H9 (cell line): Measurements from ENCODE around the gene PRKCA. TPM values are rescaled to one million over a fixed set of nuclear protein-coding genes. Genes with fewer than 3 reads are reported as not detected.

ENCODE experiments used
- DNase-seq: peaks from one replicate; pipeline ENCODE4 v3.0.0-alpha.2; 2017
- H2AFZ ChIP-seq: one replicate; pipeline ENCODE4 v1.6.1; 2013; ENCODE audit warnings: mild to moderate bottlenecking, low read length, control low read depth, moderate library complexity
- H2AK5ac ChIP-seq: 2 replicates; pipeline ENCODE4 v1.6.1; 2013; ENCODE audit warnings: low read length, control low read depth, mixed read lengths; ENCODE audit not compliant: insufficient read length
- H2BK120ac ChIP-seq: one replicate; pipeline ENCODE4 v1.6.1; 2013; ENCODE audit warnings: low read depth, mild to moderate bottlenecking, low read length, control low read depth, inconsistent platforms; ENCODE audit not compliant: poor library complexity, severe bottlenecking
- H2BK12ac ChIP-seq: 2 replicates; pipeline ENCODE4 v1.6.1; 2013; ENCODE audit warnings: low read length, control low read depth, mixed read lengths, low read depth; ENCODE audit not compliant: insufficient read length
- H2BK15ac ChIP-seq: 2 replicates; pipeline ENCODE4 v1.6.1; 2013; ENCODE audit warnings: low read depth, low read length, control low read depth
- H2BK20ac ChIP-seq: one replicate; pipeline ENCODE4 v1.6.1; 2013; ENCODE audit warnings: low read depth, mild to moderate bottlenecking, low read length, control low read depth, inconsistent platforms; ENCODE audit not compliant: poor library complexity, severe bottlenecking
- H2BK5ac ChIP-seq: 2 replicates; pipeline ENCODE4 v1.6.1; 2013; ENCODE audit warnings: low read length, control low read depth, mixed read lengths; ENCODE audit not compliant: insufficient read length
- H3K14ac ChIP-seq: 2 replicates; pipeline ENCODE4 v1.6.1; 2013; ENCODE audit warnings: low read length, control low read depth; ENCODE audit not compliant: insufficient read depth
- H3K18ac ChIP-seq: 2 replicates; pipeline ENCODE4 v1.6.1; 2013; ENCODE audit warnings: low read depth, mild to moderate bottlenecking, mixed read lengths, low read length, control low read depth; ENCODE audit not compliant: insufficient read length
- H3K23ac ChIP-seq: 2 replicates; pipeline ENCODE4 v1.6.1; 2013; ENCODE audit warnings: low read length, control low read depth, mixed read lengths, low read depth; ENCODE audit not compliant: insufficient read length
- H3K23me2 ChIP-seq: 2 replicates; pipeline ENCODE4 v1.6.1; 2013; ENCODE audit warnings: low read depth, mild to moderate bottlenecking, mixed read lengths, low read length, control low read depth; ENCODE audit not compliant: insufficient read length, poor library complexity, severe bottlenecking
- H3K27ac ChIP-seq: 2 replicates; pipeline ENCODE4 v1.5.1; 2013; ENCODE audit warnings: low read length, control low read depth, mixed read lengths, low read depth; ENCODE audit not compliant: insufficient read length
- H3K27me3 ChIP-seq: 2 replicates; pipeline ENCODE4 v1.6.1; 2013; ENCODE audit warnings: low read length, control low read depth, inconsistent platforms; ENCODE audit not compliant: insufficient read depth
- H3K4ac ChIP-seq: 2 replicates; pipeline ENCODE4 v1.6.1; 2013; ENCODE audit warnings: low read depth, mild to moderate bottlenecking, control low read depth, inconsistent platforms, low read length, moderate library complexity
- H3K4me1 ChIP-seq: 2 replicates; pipeline ENCODE4 v1.6.1; 2013; ENCODE audit warnings: low read length, control low read depth, inconsistent platforms; ENCODE audit not compliant: insufficient read depth
- H3K4me2 ChIP-seq: 2 replicates; pipeline ENCODE4 v1.6.1; 2013; ENCODE audit warnings: low read length, control low read depth, mixed read lengths; ENCODE audit not compliant: insufficient read length, insufficient read depth
- H3K56ac ChIP-seq: 2 replicates; pipeline ENCODE4 v1.6.1; 2013; ENCODE audit warnings: low read depth, mild to moderate bottlenecking, mixed read lengths, low read length, control low read depth; ENCODE audit not compliant: insufficient read length
- H3K79me1 ChIP-seq: 2 replicates; pipeline ENCODE4 v1.6.1; 2013; ENCODE audit warnings: low read depth, mild to moderate bottlenecking, moderate library complexity, low read length, control low read depth, inconsistent platforms; ENCODE audit not compliant: insufficient read depth, poor library complexity, severe bottlenecking
- H3K79me2 ChIP-seq: 2 replicates; pipeline ENCODE4 v1.6.1; 2013; ENCODE audit warnings: low read length, control low read depth, inconsistent platforms; ENCODE audit not compliant: insufficient read depth
- H3K9ac ChIP-seq: 2 replicates; pipeline ENCODE4 v1.6.1; 2013; ENCODE audit warnings: low read length, control low read depth, mixed read lengths; ENCODE audit not compliant: insufficient read length; ENCODE audit errors: extremely low read depth
- H3K9me3 ChIP-seq: one replicate; pipeline ENCODE4 v1.6.1; 2013; ENCODE audit warnings: low read depth, low read length, inconsistent platforms; ENCODE audit not compliant: control insufficient read depth
- H3T11ph ChIP-seq: one replicate; pipeline ENCODE4 v1.6.1; 2013; ENCODE audit warnings: mild to moderate bottlenecking, low read length, control low read depth, inconsistent platforms
- H4K20me1 ChIP-seq: one replicate; pipeline ENCODE4 v1.6.1; 2013; ENCODE audit not compliant: control insufficient read depth, insufficient read length, insufficient read depth
- H4K5ac ChIP-seq: 2 replicates; pipeline ENCODE4 v1.6.1; 2013; ENCODE audit warnings: low read depth, mild to moderate bottlenecking, mixed read lengths, low read length, control low read depth; ENCODE audit not compliant: insufficient read length
- H4K8ac ChIP-seq: replicated peaks from 2 replicates; pipeline ENCODE4 v1.6.1; 2013; ENCODE audit warnings: low read length, control low read depth, mixed read lengths, low read depth; ENCODE audit not compliant: insufficient read length
- H4K91ac ChIP-seq: 2 replicates; pipeline ENCODE4 v1.6.1; 2013; ENCODE audit warnings: low read depth, mild to moderate bottlenecking, moderate library complexity, mixed read lengths, low read length, control low read depth; ENCODE audit not compliant: insufficient read length
- H3K27ac Mint-ChIP-seq, 3 experiments: 2 replicates in 2 of 3; 3 replicates in 1 of 3; pipeline ENCODE4 v1.8.0; 2020 to 2021; ENCODE audit warnings: mixed read lengths in 3 of 3, mild to moderate bottlenecking in 1 of 3, moderate library complexity in 1 of 3
- H3K27me3 Mint-ChIP-seq: 2 replicates; pipeline ENCODE4 v1.8.0; 2021; ENCODE audit warnings: low read depth, mild to moderate bottlenecking, moderate library complexity, mixed read lengths
- H3K36me3 Mint-ChIP-seq, 3 experiments: 2 replicates in 2 of 3; 3 replicates in 1 of 3; pipeline ENCODE4 v1.8.0; 2020 to 2021; ENCODE audit warnings: low read depth in 3 of 3, mixed read lengths in 3 of 3; ENCODE audit not compliant: insufficient read depth in 1 of 3
- H3K4me1 Mint-ChIP-seq, 2 experiments: 2 replicates each; pipeline ENCODE4 v1.8.0; 2020; ENCODE audit warnings: mixed read lengths in 2 of 2
- H3K4me3 Mint-ChIP-seq, 2 experiments: 2 replicates in 1 of 2; 3 replicates in 1 of 2; pipeline ENCODE4 v1.8.0; 2020 to 2021; ENCODE audit warnings: mild to moderate bottlenecking in 2 of 2, mixed read lengths in 2 of 2, moderate library complexity in 1 of 2
- H3K9me3 Mint-ChIP-seq, 2 experiments: 2 replicates in 1 of 2; 3 replicates in 1 of 2; pipeline ENCODE4 v1.8.0; 2020; ENCODE audit warnings: mild to moderate bottlenecking in 2 of 2, mixed read lengths in 2 of 2, moderate library complexity in 1 of 2
- WGBS: extraction: QIAGEN DNeasy Blood & Tissue Kit; methylation state at CpG from one replicate; pipeline ENCODE4 v1.1.7; 2013; ENCODE audit warnings: missing lambda C conversion rate, low lambda C conversion rate, mixed read lengths; ENCODE audit not compliant: insufficient read length; ENCODE audit errors: extremely low coverage; 5-methylcytosine and 5-hydroxymethylcytosine counted together
- total RNA-seq: library from RNA; stranded (reverse); gene quantifications from 2 replicates; pipeline ENCODE4 v1.2.1, GENCODE V29; 2021
- TF ChIP-seq, protein P1 (sequence below): fragments of 200-600 bp; sonication (generic); conservative IDR thresholded peaks from 3 replicates; pipeline ENCODE4 v1.8.0; 2021; ENCODE audit warnings: antibody characterized with exemption, mild to moderate bottlenecking

PRKCA gene
- total RNA-seq, 1 experiment from 2014 or later, result 10.5 TPM

DNA sequence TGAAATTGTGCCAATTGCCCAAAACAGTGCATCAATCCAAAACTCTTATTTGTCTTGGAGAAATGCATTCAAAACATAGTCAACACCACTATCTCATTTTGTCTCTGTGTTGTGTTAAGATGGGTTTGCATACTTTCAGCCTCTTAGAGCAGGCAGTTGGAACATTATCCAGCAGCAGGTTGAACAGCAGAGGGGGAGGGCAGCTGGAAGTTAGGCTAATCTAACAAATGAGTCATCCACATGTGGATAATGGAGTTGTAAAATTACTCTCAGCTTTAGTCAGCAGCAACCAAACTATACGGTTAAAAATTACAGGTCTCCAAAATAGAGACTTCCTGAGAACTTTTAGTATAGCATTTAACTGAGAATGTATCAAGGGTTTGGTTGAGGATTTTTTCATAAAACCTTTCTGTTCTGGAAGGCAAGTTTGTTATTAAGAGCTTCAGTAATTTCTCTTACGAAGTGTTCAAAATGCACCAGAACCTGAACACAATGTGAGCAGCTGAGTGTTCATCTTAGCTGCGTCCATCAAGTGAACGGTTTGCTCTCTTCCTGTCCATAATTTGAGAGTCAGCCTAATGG lies 46.3 kb downstream of the PRKCA start:
- H4K20me1 ChIP-seq, result no peaks in the 10 kb centered on the region
- H3K27ac ChIP-seq, result no peak overlapping the region
- no peaks in the 10 kb centered on the region for H3K36me3 Mint-ChIP-seq
- H2BK20ac ChIP-seq, result no peak overlapping the region
- no peaks in the 10 kb centered on the region for H3K27me3 Mint-ChIP-seq
- no peak overlapping the region for H3K14ac ChIP-seq
- H3K9ac ChIP-seq, result no peak overlapping the region
- H3K4me1 Mint-ChIP-seq, result peaks cover 9 to 20% of the 10 kb centered on the region in 2 experiments
- no peak overlapping the region for H3K4me2 ChIP-seq
- no peak overlapping the region for H3T11ph ChIP-seq
- H3K27me3 ChIP-seq, result no peaks in the 10 kb centered on the region
- no peak overlapping the region for H3K18ac ChIP-seq
- no peaks in the 10 kb centered on the region for H3K79me1 ChIP-seq
- no peak overlapping the region for H2BK5ac ChIP-seq
- no peaks in the 10 kb centered on the region for H3K9me3 Mint-ChIP-seq
- no CpG with 5 or more reads among the region's 4 CpGs for WGBS
- TF ChIP-seq, protein P1, sequence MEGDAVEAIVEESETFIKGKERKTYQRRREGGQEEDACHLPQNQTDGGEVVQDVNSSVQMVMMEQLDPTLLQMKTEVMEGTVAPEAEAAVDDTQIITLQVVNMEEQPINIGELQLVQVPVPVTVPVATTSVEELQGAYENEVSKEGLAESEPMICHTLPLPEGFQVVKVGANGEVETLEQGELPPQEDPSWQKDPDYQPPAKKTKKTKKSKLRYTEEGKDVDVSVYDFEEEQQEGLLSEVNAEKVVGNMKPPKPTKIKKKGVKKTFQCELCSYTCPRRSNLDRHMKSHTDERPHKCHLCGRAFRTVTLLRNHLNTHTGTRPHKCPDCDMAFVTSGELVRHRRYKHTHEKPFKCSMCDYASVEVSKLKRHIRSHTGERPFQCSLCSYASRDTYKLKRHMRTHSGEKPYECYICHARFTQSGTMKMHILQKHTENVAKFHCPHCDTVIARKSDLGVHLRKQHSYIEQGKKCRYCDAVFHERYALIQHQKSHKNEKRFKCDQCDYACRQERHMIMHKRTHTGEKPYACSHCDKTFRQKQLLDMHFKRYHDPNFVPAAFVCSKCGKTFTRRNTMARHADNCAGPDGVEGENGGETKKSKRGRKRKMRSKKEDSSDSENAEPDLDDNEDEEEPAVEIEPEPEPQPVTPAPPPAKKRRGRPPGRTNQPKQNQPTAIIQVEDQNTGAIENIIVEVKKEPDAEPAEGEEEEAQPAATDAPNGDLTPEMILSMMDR, result no peak
- H2BK12ac ChIP-seq, result no peak overlapping the region
- H3K4ac ChIP-seq, result no peak overlapping the region
- H3K23ac ChIP-seq, result no peak overlapping the region
- no peak for DNase-seq
- no peak overlapping the region for H2BK15ac ChIP-seq
- H3K79me2 ChIP-seq, result no peaks in the 10 kb centered on the region
- H4K8ac ChIP-seq, result no peak overlapping the region
- H4K91ac ChIP-seq, result no peak overlapping the region
- H2BK120ac ChIP-seq, result no peak overlapping the region
- no peak overlapping the region for H3K27ac Mint-ChIP-seq
- H4K5ac ChIP-seq, result no peak overlapping the region
- no peak overlapping the region for H2AFZ ChIP-seq
- no peak overlapping the region for H3K56ac ChIP-seq
- no peaks in the 10 kb centered on the region for H3K9me3 ChIP-seq
- H3K4me3 Mint-ChIP-seq, result no peak overlapping the region
- H3K4me1 ChIP-seq, result no peaks in the 10 kb centered on the region
- no peaks in the 10 kb centered on the region for H3K23me2 ChIP-seq
- H2AK5ac ChIP-seq, result no peak overlapping the region
